ENCODE data around the gene RPL12. TPM values are rescaled to one million over a fixed set of nuclear protein-coding genes. Genes with fewer than 3 reads are reported as not detected.

The RPL12 gene
- polyA plus RNA-seq, 1 donor (not counting 4 experiments of a cell fraction or from before 2014, with no cell fraction given), result 2,671 TPM

DNA sequence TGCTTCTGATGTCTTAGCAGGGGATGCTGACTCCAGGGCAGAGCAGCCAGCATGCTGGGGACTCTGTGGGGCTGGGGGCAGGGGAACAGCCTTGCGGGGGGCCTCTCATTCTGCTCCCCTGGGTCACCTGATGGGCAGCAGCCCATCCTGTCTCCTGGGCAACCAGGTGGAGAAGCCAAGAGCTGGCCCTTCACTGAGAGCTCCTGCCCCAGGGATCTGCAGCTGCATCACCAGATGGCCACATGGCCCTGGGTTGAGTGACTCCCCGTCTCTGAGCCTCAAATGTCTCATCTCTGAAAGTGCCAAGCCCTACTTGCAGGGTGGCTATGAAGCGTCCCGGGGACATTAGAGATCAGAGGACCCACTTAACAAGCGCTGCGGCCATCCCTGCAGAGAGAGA lies 49.2 kb upstream of the RPL12 start:
- DNase-seq (ENCODE audit: low read depth, low spot score) (no peak), FAIRE-seq (no peak)
- Histone ChIP-seq H4K20me1 (ENCODE audit: control insufficient read depth, extremely low read depth, insufficient read depth, low read length) (peaks cover 6% of the 10 kb centered on the region), H3K9ac (ENCODE audit: control insufficient read depth, extremely low read depth, insufficient read depth, low read length) (no peak overlapping the region), H3K36me3 (ENCODE audit: control insufficient read depth in 2 of 2, extremely low read depth in 1 of 2, insufficient read depth in 2 of 2, low read length in 2 of 2) (peaks cover 37 to 41% of the 10 kb centered on the region in 2 experiments), H3K79me2 (ENCODE audit: control insufficient read depth, insufficient read depth, low read length) (no peaks in the 10 kb centered on the region), H3K9me1 (ENCODE audit: control insufficient read depth, extremely low read depth, insufficient read depth, low read length) (no peaks in the 10 kb centered on the region), H3K4me2 (ENCODE audit: control insufficient read depth, extremely low read depth, insufficient read depth, low read depth, low read length) (no peak overlapping the region), H3K27ac (ENCODE audit: control insufficient read depth, insufficient read depth, low read length) (no peak overlapping the region), H3K4me1 (ENCODE audit: control insufficient read depth, extremely low read depth, insufficient read depth, low read length) (peaks cover 14% of the 10 kb centered on the region), H3K27me3 (ENCODE audit: control insufficient read depth, extremely low read depth, insufficient read depth, low read length) (no peaks in the 10 kb centered on the region), H2AFZ (ENCODE audit: control insufficient read depth, low read length) (no peak overlapping the region), H3K4me3 (ENCODE audit: control insufficient read depth in 2 of 3, extremely low read depth in 1 of 3, insufficient read depth in 2 of 3, low read depth in 1 of 3, low read length in 3 of 3) (no peak overlapping the region), H3K9me3 (ENCODE audit: control insufficient read depth, low read depth, low read length) (no peaks in the 10 kb centered on the region)
- dilution Hi-C loops (cut with MboI; ENCODE audit: extremely low pct_ligation_motif_present, low sequenced_read_pairs), result no loop called here
- TF ChIP-seq EZH2 (IDR thresholded peaks at IDR 0.05; ENCODE audit: low read length), result no peak
- TF ChIP-seq, protein P1, sequence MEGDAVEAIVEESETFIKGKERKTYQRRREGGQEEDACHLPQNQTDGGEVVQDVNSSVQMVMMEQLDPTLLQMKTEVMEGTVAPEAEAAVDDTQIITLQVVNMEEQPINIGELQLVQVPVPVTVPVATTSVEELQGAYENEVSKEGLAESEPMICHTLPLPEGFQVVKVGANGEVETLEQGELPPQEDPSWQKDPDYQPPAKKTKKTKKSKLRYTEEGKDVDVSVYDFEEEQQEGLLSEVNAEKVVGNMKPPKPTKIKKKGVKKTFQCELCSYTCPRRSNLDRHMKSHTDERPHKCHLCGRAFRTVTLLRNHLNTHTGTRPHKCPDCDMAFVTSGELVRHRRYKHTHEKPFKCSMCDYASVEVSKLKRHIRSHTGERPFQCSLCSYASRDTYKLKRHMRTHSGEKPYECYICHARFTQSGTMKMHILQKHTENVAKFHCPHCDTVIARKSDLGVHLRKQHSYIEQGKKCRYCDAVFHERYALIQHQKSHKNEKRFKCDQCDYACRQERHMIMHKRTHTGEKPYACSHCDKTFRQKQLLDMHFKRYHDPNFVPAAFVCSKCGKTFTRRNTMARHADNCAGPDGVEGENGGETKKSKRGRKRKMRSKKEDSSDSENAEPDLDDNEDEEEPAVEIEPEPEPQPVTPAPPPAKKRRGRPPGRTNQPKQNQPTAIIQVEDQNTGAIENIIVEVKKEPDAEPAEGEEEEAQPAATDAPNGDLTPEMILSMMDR (optimal IDR thresholded peaks at IDR 0.05 in 1 of 3, IDR thresholded peaks at IDR 0.05 in 1 of 3, conservative IDR thresholded peaks at IDR 0.05 in 1 of 3; ENCODE audit: extremely low read depth in 1 of 3, insufficient read depth in 2 of 3, low read length in 3 of 3), result no peak

DNA sequence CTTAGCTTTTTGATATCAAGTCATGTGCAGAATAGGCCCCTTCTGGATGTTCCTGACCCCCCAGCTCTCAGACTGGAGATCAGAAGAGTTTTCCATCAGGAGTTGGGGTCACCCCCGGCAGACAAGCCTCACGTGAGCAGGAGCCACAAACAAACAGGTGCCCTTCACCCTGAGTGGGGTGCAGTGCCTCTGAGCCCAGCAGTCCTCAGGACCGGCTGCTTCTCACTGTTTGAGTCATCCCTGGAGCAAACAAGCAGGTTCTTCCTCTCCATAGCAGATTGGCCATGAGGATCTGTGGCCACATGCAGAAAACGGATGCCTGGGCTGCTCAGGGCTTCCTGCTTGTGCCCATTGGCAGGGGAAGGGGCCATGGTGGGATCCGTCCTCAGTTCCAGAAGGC lies 47.1 kb upstream of the RPL12 start:
- FAIRE-seq, result no peak
- Histone ChIP-seq H3K9me1 (ENCODE audit: control insufficient read depth, extremely low read depth, insufficient read depth, low read length) (no peaks in the 10 kb centered on the region), H3K4me2 (ENCODE audit: control insufficient read depth, extremely low read depth, insufficient read depth, low read depth, low read length) (no peak overlapping the region), H3K4me1 (ENCODE audit: control insufficient read depth, extremely low read depth, insufficient read depth, low read length) (peaks cover 16% of the 10 kb centered on the region), H2AFZ (ENCODE audit: control insufficient read depth, low read length) (no peak overlapping the region), H3K27me3 (ENCODE audit: control insufficient read depth, extremely low read depth, insufficient read depth, low read length) (no peaks in the 10 kb centered on the region), H4K20me1 (ENCODE audit: control insufficient read depth, extremely low read depth, insufficient read depth, low read length) (no peaks in the 10 kb centered on the region), H3K36me3 (ENCODE audit: control insufficient read depth in 2 of 2, extremely low read depth in 1 of 2, insufficient read depth in 2 of 2, low read length in 2 of 2) (peaks cover 24 to 29% of the 10 kb centered on the region in 2 experiments), H3K4me3 (ENCODE audit: control insufficient read depth in 2 of 3, extremely low read depth in 1 of 3, insufficient read depth in 2 of 3, low read depth in 1 of 3, low read length in 3 of 3) (no peak overlapping the region), H3K79me2 (ENCODE audit: control insufficient read depth, insufficient read depth, low read length) (no peaks in the 10 kb centered on the region), H3K9me3 (ENCODE audit: control insufficient read depth, low read depth, low read length) (no peaks in the 10 kb centered on the region), H3K9ac (ENCODE audit: control insufficient read depth, extremely low read depth, insufficient read depth, low read length) (no peak overlapping the region), H3K27ac (ENCODE audit: control insufficient read depth, insufficient read depth, low read length) (no peak overlapping the region)
- TF ChIP-seq EZH2 (IDR thresholded peaks at IDR 0.05; ENCODE audit: low read length), result no peak
- TF ChIP-seq, protein P1 (optimal IDR thresholded peaks at IDR 0.05 in 1 of 3, IDR thresholded peaks at IDR 0.05 in 1 of 3, conservative IDR thresholded peaks at IDR 0.05 in 1 of 3; ENCODE audit: extremely low read depth in 1 of 3, insufficient read depth in 2 of 3, low read length in 3 of 3), result no peak
- DNase-seq (ENCODE audit: low read depth, low spot score), result no peak
- dilution Hi-C loops (cut with MboI; ENCODE audit: extremely low pct_ligation_motif_present, low sequenced_read_pairs), result no loop called here
